A673 (cell line): Measurements from ENCODE around the gene CDCP2. TPM values are rescaled to one million over a fixed set of nuclear protein-coding genes. Genes with fewer than 3 reads are reported as not detected.

Source experiments
- BruUV-seq: library from RNA; stranded (reverse); fragments of 400-500 nt; replicated peaks from 2 replicates; lab custom pipeline; 2021; lab: Mats Ljungman, UMichigan
- CTCF ChIA-PET: fragments of 300-600 bp; sonication (Branson Sonifier 250); formaldehyde crosslinking; loops from one replicate; lab custom pipeline; 2022; ENCODE audit warnings: antibody characterized with exemption; lab: Charles Lee
- POLR2A ChIA-PET: fragments of 300-600 bp; sonication (Branson Sonifier 250); formaldehyde crosslinking; loops from one replicate; lab custom pipeline; 2022; ENCODE audit warnings: antibody characterized with exemption; ENCODE audit not compliant: low non-redundant PET; lab: Charles Lee
- DNase-seq: peaks from one replicate; pipeline ENCODE4 v3.0.0-alpha.2; 2015; ENCODE audit warnings: low spot score
- H3K27ac ChIP-seq: fragments of 200-600 bp; sonication (generic); 2 replicates; pipeline ENCODE4 v1.5.1; 2016; ENCODE audit warnings: mixed run types, low read depth, mild to moderate bottlenecking, mixed read lengths, antibody characterized with exemption, low read length; ENCODE audit not compliant: poor library complexity, severe bottlenecking
- H3K27me3 ChIP-seq: fragments of 200-600 bp; sonication (generic); replicated peaks from 2 replicates; pipeline ENCODE4 v1.6.1; 2017; ENCODE audit warnings: mixed run types, low read depth, mild to moderate bottlenecking, mixed read lengths, antibody characterized with exemption, low read length; ENCODE audit not compliant: insufficient read depth, poor library complexity
- H3K36me3 ChIP-seq: fragments of 200-600 bp; sonication (generic); 2 replicates; pipeline ENCODE4 v1.6.1; 2016; ENCODE audit warnings: mixed run types, mild to moderate bottlenecking, mixed read lengths, antibody characterized with exemption, low read length; ENCODE audit not compliant: insufficient read depth, poor library complexity, severe bottlenecking
- H3K4me1 ChIP-seq: fragments of 200-600 bp; sonication (generic); 2 replicates; pipeline ENCODE4 v1.6.1; 2017; ENCODE audit warnings: mixed run types, mild to moderate bottlenecking, mixed read lengths, antibody characterized with exemption, low read length; ENCODE audit not compliant: insufficient read depth, poor library complexity, severe bottlenecking
- H3K4me3 ChIP-seq: fragments of 200-600 bp; sonication (generic); 2 replicates; pipeline ENCODE4 v1.5.1; 2016; ENCODE audit warnings: low read depth, mixed run types, mild to moderate bottlenecking, mixed read lengths, low read length; ENCODE audit not compliant: poor library complexity, severe bottlenecking
- H3K9me3 ChIP-seq: fragments of 200-600 bp; sonication (generic); 2 replicates; pipeline ENCODE4 v1.6.1; 2016; ENCODE audit warnings: mixed run types, low read depth, mild to moderate bottlenecking, mixed read lengths, antibody characterized with exemption, low read length; ENCODE audit not compliant: poor library complexity, severe bottlenecking
- EZH2 ChIP-seq: fragments of 200-600 bp; sonication (generic); IDR thresholded peaks from 2 replicates; pipeline ENCODE4 v1.6.1; 2017; ENCODE audit warnings: borderline replicate concordance, low read depth, mild to moderate bottlenecking, mixed read lengths, antibody characterized with exemption, low read length; ENCODE audit not compliant: poor library complexity, severe bottlenecking
- intact Hi-C: fragments of 100-400 bp; cut with micrococcal nuclease; formaldehyde crosslinking; loops from one replicate; pipeline ENCODE4 v1.10.0; 2022; ENCODE audit not compliant: unreplicated experiment
- total RNA-seq: library from RNA; stranded (reverse); gene quantifications from 2 replicates; pipeline ENCODE4 v1.2.3, GENCODE V29; 2021
- TF ChIP-seq, protein P1 (sequence below): fragments of 300-800, 200-600 bp; sonication (generic); conservative IDR thresholded peaks from 2 replicates; pipeline ENCODE4 v1.5.1; 2017; ENCODE audit warnings: low read depth, mild to moderate bottlenecking, antibody characterized with exemption, low read length, moderate library complexity, mixed read lengths

The CDCP2 gene
- total RNA-seq, 1 experiment from 2014 or later, result not detected

DNA sequence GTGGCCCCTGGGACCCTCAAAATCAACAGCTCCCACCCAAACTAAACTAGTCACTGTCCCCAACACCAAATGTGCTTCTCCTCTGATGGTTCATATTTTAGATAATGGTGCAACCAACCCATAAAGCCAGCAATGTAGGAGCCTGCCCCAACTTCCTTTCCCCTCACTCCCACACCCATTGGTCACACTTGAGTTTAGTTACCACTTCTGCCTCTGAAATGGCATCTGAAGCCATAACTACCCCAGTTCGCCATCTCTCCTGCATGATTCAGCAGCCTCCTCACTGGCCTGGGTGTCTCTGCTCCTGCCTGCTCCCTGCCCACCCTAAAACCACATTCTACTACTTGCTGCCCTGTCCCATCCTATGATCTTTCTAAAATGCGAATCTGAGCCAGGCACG is 3.4 kb upstream of the CDCP2 start:
- ChIA-PET POLR2A (no interaction called here), CTCF (no interaction called here)
- TF ChIP-seq, protein P1, sequence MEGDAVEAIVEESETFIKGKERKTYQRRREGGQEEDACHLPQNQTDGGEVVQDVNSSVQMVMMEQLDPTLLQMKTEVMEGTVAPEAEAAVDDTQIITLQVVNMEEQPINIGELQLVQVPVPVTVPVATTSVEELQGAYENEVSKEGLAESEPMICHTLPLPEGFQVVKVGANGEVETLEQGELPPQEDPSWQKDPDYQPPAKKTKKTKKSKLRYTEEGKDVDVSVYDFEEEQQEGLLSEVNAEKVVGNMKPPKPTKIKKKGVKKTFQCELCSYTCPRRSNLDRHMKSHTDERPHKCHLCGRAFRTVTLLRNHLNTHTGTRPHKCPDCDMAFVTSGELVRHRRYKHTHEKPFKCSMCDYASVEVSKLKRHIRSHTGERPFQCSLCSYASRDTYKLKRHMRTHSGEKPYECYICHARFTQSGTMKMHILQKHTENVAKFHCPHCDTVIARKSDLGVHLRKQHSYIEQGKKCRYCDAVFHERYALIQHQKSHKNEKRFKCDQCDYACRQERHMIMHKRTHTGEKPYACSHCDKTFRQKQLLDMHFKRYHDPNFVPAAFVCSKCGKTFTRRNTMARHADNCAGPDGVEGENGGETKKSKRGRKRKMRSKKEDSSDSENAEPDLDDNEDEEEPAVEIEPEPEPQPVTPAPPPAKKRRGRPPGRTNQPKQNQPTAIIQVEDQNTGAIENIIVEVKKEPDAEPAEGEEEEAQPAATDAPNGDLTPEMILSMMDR, result no peak
- TF ChIP-seq EZH2, result no peak
- no peaks in the 10 kb centered on the region for H3K4me1 ChIP-seq
- DNase-seq, result no peak
- H3K36me3 ChIP-seq, result no peaks in the 10 kb centered on the region
- no peaks in the 10 kb centered on the region for H3K9me3 ChIP-seq
- BruUV-seq, result no TSS peak
- H3K27me3 ChIP-seq, result no peaks in the 10 kb centered on the region
- no peak overlapping the region for H3K27ac ChIP-seq
- no peak overlapping the region for H3K4me3 ChIP-seq
- intact Hi-C loops, result no loop called here

DNA sequence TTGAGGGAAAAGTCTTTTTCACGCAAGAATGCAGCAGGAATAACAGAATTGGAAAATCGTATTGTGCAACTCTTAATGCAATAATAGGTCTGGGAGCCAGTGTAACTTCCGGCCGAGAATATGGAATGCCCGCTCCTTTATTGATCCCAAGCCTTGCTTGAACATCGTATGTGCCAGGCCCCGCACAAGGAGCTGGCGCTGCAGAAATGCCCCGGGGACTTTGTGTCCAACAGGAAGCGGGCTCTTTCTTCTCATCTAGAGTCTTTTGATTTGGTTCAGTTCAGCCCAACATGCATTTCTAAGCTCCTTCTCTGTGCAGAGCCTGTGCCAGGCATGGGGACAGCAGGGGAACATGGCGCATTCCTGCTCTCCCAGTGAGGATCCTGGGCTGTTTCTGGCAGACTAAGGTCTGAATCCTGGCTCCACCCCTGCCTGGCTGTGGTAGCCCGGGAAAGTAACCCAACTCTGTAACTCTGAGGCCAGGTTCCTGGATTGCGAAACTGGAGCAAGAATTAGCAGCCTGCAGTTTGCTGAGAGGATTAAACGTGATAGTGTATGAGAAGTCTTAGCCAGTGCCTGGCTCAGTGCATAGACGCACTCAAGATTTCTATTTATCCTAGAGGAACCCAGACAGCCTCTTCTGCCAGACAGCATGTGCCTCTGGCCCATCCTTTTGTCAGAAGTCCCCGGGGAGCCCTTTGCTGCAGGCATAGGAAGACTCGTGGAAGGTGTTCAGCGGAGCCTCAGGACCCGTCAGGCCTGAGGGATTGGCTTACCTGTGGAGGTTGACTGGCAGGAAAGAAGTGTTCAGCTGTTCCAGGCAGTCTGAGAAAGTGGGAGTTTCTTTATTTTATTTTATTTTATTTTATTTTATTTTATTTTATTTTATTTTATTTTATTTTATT is 987 bp upstream of the CDCP2 start:
- DNase-seq, result peak; percentile 77
- H3K27me3 ChIP-seq, result no peaks in the 10 kb centered on the region
- intact Hi-C loops, result no loop called here
- H3K27ac ChIP-seq, result peak overlapping the region; percentile 59
- H3K4me1 ChIP-seq, result no peaks in the 10 kb centered on the region
- BruUV-seq, result no TSS peak
- no peak for TF ChIP-seq EZH2
- TF ChIP-seq, protein P1, result no peak
- no peak overlapping the region for H3K4me3 ChIP-seq
- no peaks in the 10 kb centered on the region for H3K36me3 ChIP-seq
- no peaks in the 10 kb centered on the region for H3K9me3 ChIP-seq
- CTCF ChIA-PET, result interaction anchor here (0.7 kb wide), 1 partner anchor 346 kb away, joined by 6 read pairs; no protein-coding TSS in a partner anchor
- POLR2A ChIA-PET, result no interaction called here

- Histone ChIP-seq H3K9me3 (no peaks in the 10 kb centered on the region), H3K4me3 (no peak overlapping the region), H3K4me1 (no peaks in the 10 kb centered on the region), H3K36me3 (no peaks in the 10 kb centered on the region), H3K27me3 (no peaks in the 10 kb centered on the region), H3K27ac (no peak overlapping the region)
- TF ChIP-seq, protein P1, result no peak
- TF ChIP-seq EZH2, result no peak
- ChIA-PET POLR2A (no interaction called here), CTCF (no interaction called here)
- BruUV-seq, result no TSS peak
- intact Hi-C loops, result no loop called here
- no peak for DNase-seq
These were observed 1.8 kb downstream of the CDCP2 start for GRCh38 chr1:54151013-54151412.
